ENCODE measurements around the gene SPATA6L. TPM values are rescaled to one million over a fixed set of nuclear protein-coding genes. Genes with fewer than 3 reads are reported as not detected.
A peak's percentile ranks its signal among the peaks of the same experiment; 100 is the strongest.

Gene SPATA6L
- total and polyA plus RNA-seq, 2 of the 13 experiments (the other 11 are each of a cell fraction or from before 2014, with no cell fraction given) = 1.1 to 1.9 TPM

DNA sequence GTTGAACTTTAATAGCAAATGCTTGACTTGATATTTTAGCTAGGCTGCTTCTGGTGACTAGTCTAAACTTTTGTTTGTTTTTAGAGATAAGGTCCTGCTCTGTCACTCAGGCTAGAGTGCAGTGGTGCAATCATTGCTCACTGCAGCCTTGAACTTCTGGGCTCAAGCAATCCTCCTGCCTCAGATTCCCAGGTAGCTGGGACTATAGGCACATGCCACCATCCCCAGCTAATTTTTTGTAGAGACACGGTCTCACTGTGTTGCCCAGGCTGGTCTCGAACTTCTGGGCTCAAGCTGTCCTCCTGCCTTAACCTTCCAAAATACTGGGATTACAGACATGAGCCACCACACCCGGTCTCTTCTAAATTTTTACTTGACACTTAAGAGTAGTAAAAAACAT lies 33.8 kb upstream of the SPATA6L start (continued):
- TF ChIP-seq ZNF496 (CRISPR knock-in tag; IDR thresholded peaks at IDR 0.05; ENCODE audit: insufficient replicate concordance) (no peak), IRF1 (CRISPR knock-in tag; IDR thresholded peaks at IDR 0.05; ENCODE audit: low read depth) (no peak), SATB2 (CRISPR knock-in tag; IDR thresholded peaks at IDR 0.05) (no peak), ZNF205 (CRISPR knock-in tag; IDR thresholded peaks at IDR 0.05) (0 out of 2 replicates have a peak, but pooled peaks have one; percentile 59), ZNF362 (CRISPR knock-in tag; IDR thresholded peaks at IDR 0.05; ENCODE audit: borderline replicate concordance) (peak; percentile 39; the same call in 1 of the 2 replicates), NR2C2 (CRISPR knock-in tag; IDR thresholded peaks at IDR 0.05; ENCODE audit: borderline replicate concordance) (peak; percentile 39; the same call in 1 of the 2 replicates), KDM5A (IDR thresholded peaks at IDR 0.05; ENCODE audit: borderline replicate concordance, low read length) (no peak), RBAK (CRISPR knock-in tag; IDR thresholded peaks at IDR 0.05) (no peak), ZFP1 (CRISPR knock-in tag; IDR thresholded peaks at IDR 0.05) (peak; percentile 86; the same call in 1 of the 2 replicates), SOX13 (IDR thresholded peaks at IDR 0.05) (no peak), SOX13 (CRISPR knock-in tag; conservative IDR thresholded peaks at IDR 0.05 in 1 of 2, IDR thresholded peaks at IDR 0.05 in 1 of 2) (peak in 1 of 2 experiments; percentile 78; a peak in 2 of 4 replicates), HNRNPL (IDR thresholded peaks at IDR 0.05; ENCODE audit: low read depth, low read length) (no peak), SIX4 (CRISPR knock-in tag; IDR thresholded peaks at IDR 0.05) (0 out of 2 replicates have a peak, but pooled peaks have one; percentile 29), SRSF1 (optimal IDR thresholded peaks at IDR 0.05; ENCODE audit: low read depth, low read length) (no peak), HMGA1 (CRISPR knock-in tag; conservative IDR thresholded peaks at IDR 0.05) (no peak), ZNF747 (CRISPR knock-in tag; IDR thresholded peaks at IDR 0.05; ENCODE audit: borderline replicate concordance) (no peak), ZNF776 (CRISPR knock-in tag; IDR thresholded peaks at IDR 0.05) (no peak), ZBTB1 (CRISPR knock-in tag; IDR thresholded peaks at IDR 0.05; ENCODE audit: borderline replicate concordance) (no peak), ZFP36L2 (CRISPR knock-in tag; IDR thresholded peaks at IDR 0.05) (no peak), GPBP1L1 (CRISPR knock-in tag; IDR thresholded peaks at IDR 0.05) (no peak), SMC3 (IDR thresholded peaks at IDR 0.05; ENCODE audit: low read length) (peak; percentile 22; the same call in 1 of the 2 replicates), BRCA1 (CRISPR knock-in tag; IDR thresholded peaks at IDR 0.05) (no peak), CEBPB (IDR thresholded peaks at IDR 0.05; ENCODE audit: borderline replicate concordance, low read depth, low read length) (peak; percentile 95), ZNF530 (CRISPR knock-in tag; IDR thresholded peaks at IDR 0.05; ENCODE audit: low read depth) (no peak)
- TF ChIP-seq, protein P1, sequence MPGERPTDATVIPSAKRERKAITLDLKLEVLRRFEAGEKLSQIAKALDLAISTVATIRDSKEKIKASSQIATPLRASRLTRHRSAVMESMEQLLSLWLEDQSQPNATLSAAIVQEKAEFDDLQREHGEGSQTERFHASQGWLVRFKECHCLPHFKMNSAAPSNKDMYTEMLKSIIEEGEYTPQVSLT (CRISPR knock-in tag; IDR thresholded peaks at IDR 0.05; ENCODE audit: borderline replicate concordance, low read depth) = no peak
- TF ChIP-seq, protein P2, sequence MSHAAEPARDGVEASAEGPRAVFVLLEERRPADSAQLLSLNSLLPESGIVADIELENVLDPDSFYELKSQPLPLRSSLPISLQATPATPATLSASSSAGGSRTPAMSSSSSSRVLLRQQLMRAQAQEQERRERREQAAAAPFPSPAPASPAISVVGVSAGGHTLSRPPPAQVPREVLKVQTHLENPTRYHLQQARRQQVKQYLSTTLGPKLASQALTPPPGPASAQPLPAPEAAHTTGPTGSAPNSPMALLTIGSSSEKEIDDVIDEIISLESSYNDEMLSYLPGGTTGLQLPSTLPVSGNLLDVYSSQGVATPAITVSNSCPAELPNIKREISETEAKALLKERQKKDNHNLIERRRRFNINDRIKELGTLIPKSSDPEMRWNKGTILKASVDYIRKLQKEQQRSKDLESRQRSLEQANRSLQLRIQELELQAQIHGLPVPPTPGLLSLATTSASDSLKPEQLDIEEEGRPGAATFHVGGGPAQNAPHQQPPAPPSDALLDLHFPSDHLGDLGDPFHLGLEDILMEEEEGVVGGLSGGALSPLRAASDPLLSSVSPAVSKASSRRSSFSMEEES (CRISPR knock-in tag; IDR thresholded peaks at IDR 0.05) = peak; percentile 37; the same call in 1 of the 2 replicates
- TF ChIP-seq, protein P3, sequence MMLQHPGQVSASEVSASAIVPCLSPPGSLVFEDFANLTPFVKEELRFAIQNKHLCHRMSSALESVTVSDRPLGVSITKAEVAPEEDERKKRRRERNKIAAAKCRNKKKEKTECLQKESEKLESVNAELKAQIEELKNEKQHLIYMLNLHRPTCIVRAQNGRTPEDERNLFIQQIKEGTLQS (CRISPR knock-in tag; IDR thresholded peaks at IDR 0.05) = peak; percentile 85

Data from HepG2 (cell line).